GM23338 (cell line): ENCODE measurements around the gene ITSN2. TPM values are rescaled to one million over a fixed set of nuclear protein-coding genes. Genes with fewer than 3 reads are reported as not detected.

Experiments used
- ATAC-seq: fragments of 200-7000 bp; cut with Tn5 transposase; 3 replicates; pipeline ENCODE4 v1.9.1; 2020
- DNase-seq: peaks from one replicate; pipeline ENCODE4 v3.0.0-alpha.2; 2015; ENCODE audit warnings: low spot score
- H2AFZ ChIP-seq: fragments of 200-600 bp; sonication (generic); 2 replicates; pipeline ENCODE4 v1.8.0; 2016; ENCODE audit warnings: antibody characterized with exemption, mild to moderate bottlenecking, moderate library complexity
- H3F3A ChIP-seq: fragments of 200-600 bp; sonication (generic); replicated peaks from 2 replicates; pipeline ENCODE4 v1.8.0; 2017; ENCODE audit warnings: antibody characterized with exemption, mixed run types, low read depth
- H3K27ac ChIP-seq: fragments of 200-600 bp; sonication (generic); 2 replicates; pipeline ENCODE4 v1.6.1; 2016; ENCODE audit warnings: low read depth
- H3K27me3 ChIP-seq: fragments of 200-600 bp; sonication (generic); 2 replicates; pipeline ENCODE4 v1.8.0; 2016; ENCODE audit warnings: mild to moderate bottlenecking, mixed run types, moderate library complexity; ENCODE audit not compliant: insufficient read depth
- H3K36me3 ChIP-seq: fragments of 200-600 bp; sonication (generic); 2 replicates; pipeline ENCODE4 v1.8.0; 2016; ENCODE audit warnings: mild to moderate bottlenecking; ENCODE audit not compliant: insufficient read depth
- H3K4me1 ChIP-seq: fragments of 200-600 bp; sonication (generic); 2 replicates; pipeline ENCODE4 v1.8.0; 2016; ENCODE audit warnings: mild to moderate bottlenecking, moderate library complexity; ENCODE audit not compliant: insufficient read depth
- H3K4me2 ChIP-seq: fragments of 200-600 bp; sonication (generic); 2 replicates; pipeline ENCODE4 v1.7.1; 2017; ENCODE audit warnings: mixed run types
- H3K4me3 ChIP-seq: fragments of 200-600 bp; sonication (generic); 2 replicates; pipeline ENCODE4 v1.6.1; 2016; ENCODE audit warnings: mixed run types
- H3K79me2 ChIP-seq: fragments of 200-600 bp; sonication (generic); replicated peaks from 2 replicates; pipeline ENCODE4 v1.8.0; 2017; ENCODE audit warnings: mild to moderate bottlenecking; ENCODE audit not compliant: insufficient read depth
- H3K9me2 ChIP-seq: fragments of 200-600 bp; sonication (generic); 2 replicates; pipeline ENCODE4 v1.8.0; 2017; ENCODE audit not compliant: insufficient read depth
- H4K20me1 ChIP-seq: fragments of 200-600 bp; sonication (generic); replicated peaks from 2 replicates; pipeline ENCODE4 v1.8.0; 2017; ENCODE audit warnings: mild to moderate bottlenecking; ENCODE audit not compliant: insufficient read depth
- H3K27ac Mint-ChIP-seq: 2 replicates; pipeline ENCODE4 v1.8.0; 2020; ENCODE audit warnings: inconsistent platforms, mild to moderate bottlenecking, moderate library complexity, mixed read lengths
- H3K27me3 Mint-ChIP-seq: 3 replicates; pipeline ENCODE4 v1.8.0; 2022; ENCODE audit warnings: low read depth, mild to moderate bottlenecking, moderate library complexity, mixed read lengths, inconsistent platforms; ENCODE audit not compliant: insufficient read depth, poor library complexity
- H3K36me3 Mint-ChIP-seq: 3 replicates; pipeline ENCODE4 v1.8.0; 2021; ENCODE audit warnings: low read depth, mild to moderate bottlenecking, inconsistent platforms, moderate library complexity, mixed read lengths
- H3K4me1 Mint-ChIP-seq: 3 replicates; pipeline ENCODE4 v1.8.0; 2020; ENCODE audit warnings: mild to moderate bottlenecking, inconsistent platforms, mixed read lengths
- H3K4me3 Mint-ChIP-seq: 3 replicates; pipeline ENCODE4 v1.8.0; 2021; ENCODE audit warnings: moderate library complexity, mild to moderate bottlenecking, inconsistent platforms, mixed read lengths
- H3K9me3 Mint-ChIP-seq: 3 replicates; pipeline ENCODE4 v1.8.0; 2020; ENCODE audit warnings: moderate library complexity, mild to moderate bottlenecking, inconsistent platforms, mixed read lengths
- CREB1 ChIP-seq: fragments of 250-450 bp; sonication (Bioruptor Pico); IDR thresholded peaks from 2 replicates; pipeline ENCODE4 v1.5.0; 2020; ENCODE audit warnings: low read depth, mild to moderate bottlenecking, moderate library complexity
- CTCF ChIP-seq, 2 experiments: fragments of 200-600 bp in 1 of 2; sonication (generic) in 1 of 2; conservative IDR thresholded peaks; 2 replicates each; pipeline versions ENCODE4 v1.5.1 to v1.6.1; 2016 to 2017; ENCODE audit warnings: antibody characterized with exemption in 2 of 2, low read depth in 2 of 2, mild to moderate bottlenecking in 2 of 2, moderate library complexity in 1 of 2
- ETS1 ChIP-seq: IDR thresholded peaks from 2 replicates; pipeline ENCODE4 v1.6.1; 2016; ENCODE audit warnings: antibody characterized with exemption
- EZH2 ChIP-seq: fragments of 200-600 bp; sonication (generic); IDR thresholded peaks from one replicate; pipeline ENCODE4 v1.8.0; 2017; ENCODE audit warnings: antibody characterized with exemption, mild to moderate bottlenecking, low read depth; ENCODE audit not compliant: unreplicated experiment
- JUNB ChIP-seq: IDR thresholded peaks from one replicate; pipeline ENCODE4 v1.6.1; 2016; ENCODE audit warnings: antibody characterized with exemption; ENCODE audit not compliant: unreplicated experiment
- NANOG ChIP-seq: IDR thresholded peaks from 2 replicates; pipeline ENCODE4 v1.6.1; 2016; ENCODE audit warnings: antibody characterized with exemption, borderline replicate concordance
- POLR2AphosphoS5 ChIP-seq: IDR thresholded peaks from 2 replicates; pipeline ENCODE4 v1.6.1; 2016; ENCODE audit warnings: antibody characterized with exemption, low read depth
- STAT1 ChIP-seq: IDR thresholded peaks from one replicate; pipeline ENCODE4 v1.6.1; 2016; ENCODE audit warnings: antibody characterized with exemption; ENCODE audit not compliant: unreplicated experiment
- ZNF114 ChIP-seq: fragments of 250-450 bp; sonication (Bioruptor Pico); IDR thresholded peaks from 2 replicates; pipeline ENCODE4 v1.5.0; 2020; ENCODE audit warnings: mild to moderate bottlenecking, moderate library complexity
- polyA plus RNA-seq: library from polyadenylated mRNA; unstranded; fragments of >200 nt; fragmentation: Nextera tagmentation; extraction: Ambion mirVana; gene quantifications from 2 replicates; pipeline ENCODE4 v1.2.1, GENCODE V29; 2016
- total RNA-seq: library from RNA; depleted of rRNA; stranded (reverse); fragments of >200 nt; shearing (Covaris generic); gene quantifications from 2 replicates; pipeline ENCODE4 v1.2.3, GENCODE V29; 2014
- TF ChIP-seq, protein P1 (sequence below): IDR thresholded peaks from one replicate; pipeline ENCODE4 v1.6.1; 2018; ENCODE audit warnings: antibody characterized with exemption; ENCODE audit not compliant: unreplicated experiment

ITSN2 gene
- total and polyA plus RNA-seq, 2 experiments from 2014 or later = 17.1 to 17.8 TPM

- H4K20me1 ChIP-seq = no peaks in the 10 kb centered on the region; the same call in 1 of the 2 replicates
- H3K36me3 Mint-ChIP-seq = no peaks in the 10 kb centered on the region
- H3K27me3 Mint-ChIP-seq = no peaks in the 10 kb centered on the region
Observed at GRCh38 chr2:24262421-24262970, 97.8 kb downstream of the ITSN2 start.

More at GRCh38 chr2:24262421-24262970, 97.8 kb downstream of the ITSN2 start:
- H3K27ac ChIP-seq = no peak overlapping the region
- no peak overlapping the region for H3K4me2 ChIP-seq
- Mint-ChIP-seq H3K4me3 (no peak overlapping the region), H3K4me1 (peaks cover 5% of the 10 kb centered on the region; the same call in 2 of the 3 replicates), H3K9me3 (no peaks in the 10 kb centered on the region), H3K27ac (no peak overlapping the region; the same call in 1 of the 2 replicates)
- no peak for ATAC-seq
- TF ChIP-seq ZNF114 (CRISPR knock-in tag) (no peak), CREB1 (CRISPR knock-in tag) (no peak), NANOG (no peak), JUNB (no peak), EZH2 (no peak), POLR2AphosphoS5 (no peak), ETS1 (no peak), STAT1 (no peak), CTCF (conservative IDR thresholded peaks at IDR 0.05; ENCODE audit: low read depth in 2 of 2) (no peak)
- TF ChIP-seq, protein P1, sequence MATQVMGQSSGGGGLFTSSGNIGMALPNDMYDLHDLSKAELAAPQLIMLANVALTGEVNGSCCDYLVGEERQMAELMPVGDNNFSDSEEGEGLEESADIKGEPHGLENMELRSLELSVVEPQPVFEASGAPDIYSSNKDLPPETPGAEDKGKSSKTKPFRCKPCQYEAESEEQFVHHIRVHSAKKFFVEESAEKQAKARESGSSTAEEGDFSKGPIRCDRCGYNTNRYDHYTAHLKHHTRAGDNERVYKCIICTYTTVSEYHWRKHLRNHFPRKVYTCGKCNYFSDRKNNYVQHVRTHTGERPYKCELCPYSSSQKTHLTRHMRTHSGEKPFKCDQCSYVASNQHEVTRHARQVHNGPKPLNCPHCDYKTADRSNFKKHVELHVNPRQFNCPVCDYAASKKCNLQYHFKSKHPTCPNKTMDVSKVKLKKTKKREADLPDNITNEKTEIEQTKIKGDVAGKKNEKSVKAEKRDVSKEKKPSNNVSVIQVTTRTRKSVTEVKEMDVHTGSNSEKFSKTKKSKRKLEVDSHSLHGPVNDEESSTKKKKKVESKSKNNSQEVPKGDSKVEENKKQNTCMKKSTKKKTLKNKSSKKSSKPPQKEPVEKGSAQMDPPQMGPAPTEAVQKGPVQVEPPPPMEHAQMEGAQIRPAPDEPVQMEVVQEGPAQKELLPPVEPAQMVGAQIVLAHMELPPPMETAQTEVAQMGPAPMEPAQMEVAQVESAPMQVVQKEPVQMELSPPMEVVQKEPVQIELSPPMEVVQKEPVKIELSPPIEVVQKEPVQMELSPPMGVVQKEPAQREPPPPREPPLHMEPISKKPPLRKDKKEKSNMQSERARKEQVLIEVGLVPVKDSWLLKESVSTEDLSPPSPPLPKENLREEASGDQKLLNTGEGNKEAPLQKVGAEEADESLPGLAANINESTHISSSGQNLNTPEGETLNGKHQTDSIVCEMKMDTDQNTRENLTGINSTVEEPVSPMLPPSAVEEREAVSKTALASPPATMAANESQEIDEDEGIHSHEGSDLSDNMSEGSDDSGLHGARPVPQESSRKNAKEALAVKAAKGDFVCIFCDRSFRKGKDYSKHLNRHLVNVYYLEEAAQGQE = no peak
- H3K36me3 ChIP-seq = no peaks in the 10 kb centered on the region
- no peaks in the 10 kb centered on the region for H3K4me1 ChIP-seq
- no peak overlapping the region for H2AFZ ChIP-seq
- no peaks in the 10 kb centered on the region for H3K79me2 ChIP-seq
- H3F3A ChIP-seq = no peaks in the 10 kb centered on the region
- no peak overlapping the region for H3K4me3 ChIP-seq
- no peaks in the 10 kb centered on the region for H3K27me3 ChIP-seq
- no peak for DNase-seq
- no peaks in the 10 kb centered on the region for H3K9me2 ChIP-seq
